Sigmoid colon (tissue), 4 donors: Measurements from ENCODE around the gene DIAPH2.

Experiments used
- CTCF ChIP-seq, 4 experiments: fragments of 450-650 bp in 3 of 4; fragments of 200-600 bp in 1 of 4; IDR thresholded peaks; one replicate each; pipeline ENCODE4 v1.5.1; 2016 to 2019; ENCODE audit warnings: antibody characterized with exemption in 4 of 4, mild to moderate bottlenecking in 3 of 4, moderate library complexity in 2 of 4
- EP300 ChIP-seq, 4 donors: sonication (generic); formaldehyde crosslinking; IDR thresholded peaks; one replicate each; pipeline ENCODE4 v1.6.1; 2017; ENCODE audit warnings: antibody characterized with exemption in 4 of 4
- POLR2A ChIP-seq, 2 donors: fragments of 450-650 bp; IDR thresholded peaks; one replicate each; pipeline ENCODE4 v1.6.1; 2016; ENCODE audit warnings: antibody characterized with exemption in 2 of 2, mild to moderate bottlenecking in 2 of 2, moderate library complexity in 2 of 2
- POLR2AphosphoS5 ChIP-seq, 4 donors: sonication (generic); formaldehyde crosslinking; IDR thresholded peaks; one replicate each; pipeline ENCODE4 v1.6.1; 2017; ENCODE audit warnings: antibody characterized with exemption in 4 of 4

DNA sequence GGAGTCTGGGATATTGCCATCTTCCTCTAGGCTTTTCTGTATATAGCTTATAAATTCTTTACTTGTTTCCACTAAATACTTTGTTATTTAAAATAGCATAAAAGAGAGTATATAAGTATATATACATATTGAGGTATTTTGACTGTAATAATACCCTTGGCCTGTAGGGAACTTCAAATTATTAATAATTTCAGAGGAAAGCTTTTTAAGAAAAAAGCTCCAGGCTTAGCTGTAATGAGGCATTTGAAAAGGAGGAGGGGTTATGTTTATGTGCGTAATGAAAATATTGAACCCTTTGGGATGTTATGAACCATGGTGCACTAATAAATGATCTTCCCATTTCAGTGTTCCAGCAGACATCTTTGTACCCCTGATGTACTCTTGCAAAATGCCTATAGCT, 777.1 kb downstream of the DIAPH2 start:
- TF ChIP-seq POLR2A (IDR thresholded peaks at IDR 0.05) (no peak), CTCF (IDR thresholded peaks at IDR 0.05) (no peak), POLR2AphosphoS5 (IDR thresholded peaks at IDR 0.05) (no peak), EP300 (IDR thresholded peaks at IDR 0.05) (no peak)
